Heart right ventricle (tissue), 16 donors: ENCODE data around the gene FBN1. TPM values are rescaled to one million over a fixed set of nuclear protein-coding genes. Genes with fewer than 3 reads are reported as not detected.

ENCODE experiments used
- ATAC-seq, 8 donors: fragments of 200-7000 bp; cut with Tn5 transposase; one replicate each; pipeline ENCODE4 v1.9.1; 2020; ENCODE audit warnings: mild to moderate bottlenecking in 8 of 8, moderate library complexity in 8 of 8, moderate number of reproducible peaks in 1 of 8
- DNase-seq, 2 donors: peaks; one replicate each; pipeline ENCODE4 v3.0.0-alpha.2; 2020
- H3K27ac ChIP-seq, 10 donors: fragments of 200-600 bp; sonication (generic) in 2 of 10; one replicate each; pipeline versions ENCODE4 v1.5.0 to v1.8.0; 2020 to 2022; ENCODE audit warnings: mild to moderate bottlenecking in 3 of 10
- H3K27me3 ChIP-seq, 7 donors: fragments of 200-600 bp; one replicate each; pipeline ENCODE4 v1.8.0; 2021 to 2022; ENCODE audit warnings: mild to moderate bottlenecking in 2 of 7
- H3K36me3 ChIP-seq, 9 donors: fragments of 200-600 bp; sonication (generic) in 1 of 9; one replicate each; pipeline versions ENCODE4 v1.5.0 to v1.8.0; 2020 to 2022; ENCODE audit warnings: mild to moderate bottlenecking in 2 of 9
- H3K4me1 ChIP-seq, 9 donors: fragments of 200-600 bp; sonication (generic) in 1 of 9; one replicate each; pipeline versions ENCODE4 v1.5.0 to v1.8.0; 2020 to 2022; ENCODE audit warnings: mild to moderate bottlenecking in 4 of 9
- H3K4me3 ChIP-seq, 10 donors: fragments of 200-600 bp; sonication (generic) in 2 of 10; one replicate each; pipeline versions ENCODE4 v1.5.0 to v1.8.0; 2020 to 2022; ENCODE audit warnings: mild to moderate bottlenecking in 7 of 10, moderate library complexity in 2 of 10
- H3K9me3 ChIP-seq, 11 donors: fragments of 200-600 bp in 10 of 11; sonication (generic) in 2 of 11; one replicate each; pipeline versions ENCODE4 v1.5.0 to v1.8.0; 2013 to 2022; ENCODE audit warnings: mild to moderate bottlenecking in 2 of 11, control low read depth in 1 of 11, moderate library complexity in 1 of 11
- CTCF ChIP-seq, 9 donors: fragments of 200-600 bp; sonication (generic) in 2 of 9; IDR thresholded peaks; one replicate each; pipeline versions ENCODE4 v1.5.0 to v1.8.0; 2021 to 2022; ENCODE audit warnings: antibody characterized with exemption in 9 of 9, mild to moderate bottlenecking in 5 of 9, moderate library complexity in 1 of 9
- WGBS, 2 donors: extraction: QIAGEN DNeasy Blood & Tissue Kit; methylation state at CpG; one replicate each; pipeline ENCODE4 v1.1.7; 2013; ENCODE audit warnings: inconsistent platforms in 1 of 2; 5-methylcytosine and 5-hydroxymethylcytosine counted together
- intact Hi-C, 10 donors: fragments of 100-400 bp; cut with DNase I; formaldehyde crosslinking; loops; one replicate each; pipeline versions ENCODE4 v1.11.1 to v1.14.2; 2022
- polyA plus RNA-seq, 2 donors: library from polyadenylated mRNA; stranded (reverse); fragments of 200-250 nt; gene quantifications; one replicate each; pipeline ENCODE4 v1.2.3, GENCODE V29; 2013
- total RNA-seq, 10 donors: library from RNA; stranded (reverse); fragmentation: NEBNext Ultra II Directional in 3 of 10; extraction: Animal tissue kit (Norgen Biotek cat#: 25700) in 3 of 10; gene quantifications; one replicate each; pipeline versions ENCODE4 v1.2.1 to v1.2.4, GENCODE V29; 2021 to 2023
- donor health status: Arrhythmogenic right ventricular cardiomyopathy.
- donor health status: ischemic (EF 13 %, LVEDD 7.1; RV severe dilation, severe dysfunction).
- donor health status: healthy with polysubstance abuse.
- donor health status: DM: no; HTN: yes; CAD: no.
- donor health status: DM: no; HTN: no; CAD: no.
- donor health status: ischemic (EF 25% LVEDD 6.9; RV normal size, moderate dysfunction).
- donor health status: ischemic (EF 25% LVEDD 5.7; RV mildly dilated, moderate dysfunction).
- donor health status: healthy.
- donor health status: DM: yes; HTN: yes; CAD: no.
- donor health status: Ischemic cardiomyopathy.
- donor health status: ischemic (EF 35%, LVEDD 5.7; RV mildly dilated, moderate dysfunction).
- donor health status: nonischemic (EF 11% LVEDD 7.7; RV severe dilation, severe dysfunction).
- donor health status: DM: yes; HTN: yes; CAD: no.
- donor health status: PGD.
- donor health status: ischemic (EF 29% LVEDD 5.4; RV normal size, mild dysfunction).
- donor health status: nonischemic (EF 23%, LVEDD 6.1; RV moderate dilation, normal function).

Gene FBN1
- total and polyA plus RNA-seq, 12 donors = 7.0 to 116 (median 31.1) TPM

- intact Hi-C loops = loop anchor here in 4 of 10 donors (5.0 to 10.0 kb wide), 3 partner anchors 66 to 108 kb away; partner anchors contain the start of gene FBN1 (in 3 of the 4)
- DNase-seq (peak in 1 of 2 donors; percentile 14), ATAC-seq (peak; percentile 59 to 91 (median 86))
- no peaks in the 10 kb centered on the region for H3K27me3 ChIP-seq
- peaks cover 0 to 22% (median 0%) of the 10 kb centered on the region in 9 donors for H3K36me3 ChIP-seq
- peaks cover 0 to 69% (median 33%) of the 10 kb centered on the region in 9 donors for H3K4me1 ChIP-seq
- peak overlapping the region in 8 of 10 donors; percentile 12 to 80 (median 58) for H3K27ac ChIP-seq
- no peak for TF ChIP-seq CTCF (IDR thresholded peaks at IDR 0.05)
- no peak overlapping the region for H3K4me3 ChIP-seq
- H3K9me3 ChIP-seq = no peaks in the 10 kb centered on the region
- WGBS, 2 donors = 35 to 44% methylated on average over 3 of the region's 3 CpGs
These were observed 108.8 kb downstream of the FBN1 start for GRCh38 chr15:48536681-48537091.

GRCh38 chr15:48533982-48534381, 111.5 kb downstream of the FBN1 start:
- intact Hi-C loops = loop anchor here in 4 of 10 donors (10.0 kb wide), 2 partner anchors 101 to 111 kb away; partner anchors contain the start of gene FBN1 (in 3 of the 4)
- Histone ChIP-seq H3K4me3 (no peak overlapping the region), H3K9me3 (no peaks in the 10 kb centered on the region), H3K4me1 (peaks cover 0 to 55% (median 30%) of the 10 kb centered on the region in 9 donors), H3K27ac (no peak overlapping the region), H3K27me3 (no peaks in the 10 kb centered on the region), H3K36me3 (peaks cover 0 to 38% (median 4%) of the 10 kb centered on the region in 9 donors)
- TF ChIP-seq CTCF (IDR thresholded peaks at IDR 0.05) = no peak
- no peak for ATAC-seq
- 39 to 42% methylated on average over 2 of the region's 2 CpGs for WGBS, 2 donors
- DNase-seq = no peak

DNA sequence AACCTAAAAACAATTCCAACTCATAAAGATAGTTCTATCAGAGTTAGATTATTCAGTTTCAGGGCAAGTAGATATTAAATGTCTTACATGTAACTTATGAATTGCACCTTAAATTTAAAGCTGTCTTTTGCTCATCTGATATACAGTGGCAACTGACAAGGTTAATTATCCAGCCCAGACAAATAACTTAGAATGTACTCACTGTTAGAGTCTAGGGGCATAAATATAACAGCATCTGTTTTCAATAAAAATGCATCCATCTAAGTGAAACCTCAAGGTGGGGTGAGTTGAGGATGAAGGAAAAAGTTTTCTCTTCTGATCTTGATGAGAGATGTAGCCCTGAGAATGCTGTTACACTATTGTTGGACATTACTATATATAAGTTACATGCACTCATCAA, 112.6 kb downstream of the FBN1 start:
- Histone ChIP-seq H3K27ac (no peak overlapping the region), H3K36me3 (peaks cover 0 to 49% (median 7%) of the 10 kb centered on the region in 9 donors), H3K4me1 (peaks cover 0 to 44% (median 23%) of the 10 kb centered on the region in 9 donors), H3K27me3 (no peaks in the 10 kb centered on the region), H3K4me3 (no peak overlapping the region), H3K9me3 (no peaks in the 10 kb centered on the region)
- TF ChIP-seq CTCF (IDR thresholded peaks at IDR 0.05) = no peak
- ATAC-seq = no peak
- no peak for DNase-seq
- intact Hi-C loops = loop anchor here in 4 of 10 donors (10.0 kb wide), 2 partner anchors 102 to 112 kb away; partner anchors contain the start of gene FBN1 (in 3 of the 4)

GRCh38 chr15:48530528-48530927, 115.0 kb downstream of the FBN1 start:
- intact Hi-C loops = loop anchor here in 4 of 10 donors (10.0 kb wide), 2 partner anchors 104 to 114 kb away; partner anchors contain the start of gene FBN1 (in 3 of the 4)
- no peak for TF ChIP-seq CTCF (IDR thresholded peaks at IDR 0.05)
- Histone ChIP-seq H3K9me3 (no peaks in the 10 kb centered on the region), H3K36me3 (peaks cover 0 to 69% (median 9%) of the 10 kb centered on the region in 9 donors), H3K4me1 (peaks cover 0 to 20% (median 7%) of the 10 kb centered on the region in 9 donors), H3K27me3 (no peaks in the 10 kb centered on the region), H3K27ac (no peak overlapping the region), H3K4me3 (no peak overlapping the region)
- ATAC-seq (no peak), DNase-seq (no peak)
- WGBS, 2 donors = 94% methylated on average over 4 of the region's 4 CpGs
